GM19238 (cell line): ENCODE data around the gene PRDM16.

Source experiments
- DNase-seq: peaks from one replicate; pipeline ENCODE4 v3.0.0; 2011; ENCODE audit warnings: low spot score; ENCODE audit not compliant: insufficient read length

The PRDM16 gene

GRCh38 chr1:3483380-3483779 is 414.4 kb downstream of the PRDM16 start:
- no peak for DNase-seq

GRCh38 chr1:3483801-3484444 is 414.9 kb downstream of the PRDM16 start:
- peak; percentile 64 for DNase-seq

- no peak for DNase-seq
Observed at GRCh38 chr1:3485016-3485415, 416.0 kb downstream of the PRDM16 start.
